T-helper 2 cell treated with Interferon-gamma antibody and Interleukin-4, amounts not matched to agents 100 ng/mL and 5 ng/mL, for 36 hours (primary cell): Measurements from ENCODE around the gene IGFL2. TPM values are rescaled to one million over a fixed set of nuclear protein-coding genes. Genes with fewer than 3 reads are reported as not detected.
"Not testable (repeated sequence)": the region's sequence is repeated elsewhere in the genome, so short reads cannot be mapped to it uniquely, and the experiment has no call there.

Experiments used
- intact Hi-C: fragments of 100-400 bp; cut with micrococcal nuclease; formaldehyde crosslinking; loops from one replicate; pipeline ENCODE4 v1.15.1; 2023
- total RNA-seq: library from RNA; stranded (reverse); gene quantifications from 2 replicates; pipeline ENCODE4 v1.2.3, GENCODE V29; 2022

The IGFL2 gene
- total RNA-seq, 1 donor from 2014 or later = 0.30 TPM

- intact Hi-C loops = loop anchor here (1.0 to 2.0 kb wide), 3 partner anchors 75 to 161 kb away; no protein-coding TSS in a partner anchor
These were observed 42.2 kb downstream of the IGFL2 start for GRCh38 chr19:46189971-46190888.

- intact Hi-C loops = no loop called here
These were observed 43.3 kb downstream of the IGFL2 start for GRCh38 chr19:46191356-46191755.

GRCh38 chr19:46191972-46192371 lies 43.9 kb downstream of the IGFL2 start:
- intact Hi-C loops = no loop called here

GRCh38 chr19:46192626-46192991 lies 44.6 kb downstream of the IGFL2 start:
- intact Hi-C loops = not testable (repeated sequence)

- intact Hi-C loops = no loop called here
These were observed 45.1 kb downstream of the IGFL2 start for GRCh38 chr19:46192992-46193650.

GRCh38 chr19:46193678-46194077 lies 45.6 kb downstream of the IGFL2 start:
- intact Hi-C loops = no loop called here

- intact Hi-C loops = no loop called here
These were observed 47.1 kb downstream of the IGFL2 start for GRCh38 chr19:46195104-46195503.

- intact Hi-C loops = not testable (repeated sequence)
These were observed 47.9 kb downstream of the IGFL2 start for GRCh38 chr19:46195919-46196318.

- intact Hi-C loops = no loop called here
These were observed 48.5 kb downstream of the IGFL2 start for GRCh38 chr19:46196410-46197124.

GRCh38 chr19:46197314-46198070 lies 49.5 kb downstream of the IGFL2 start:
- intact Hi-C loops = no loop called here

- intact Hi-C loops = no loop called here
These were observed 50.7 kb downstream of the IGFL2 start for GRCh38 chr19:46198756-46199155.

GRCh38 chr19:46201454-46202310 lies 53.6 kb downstream of the IGFL2 start:
- intact Hi-C loops = no loop called here

GRCh38 chr19:46202426-46202825 lies 54.4 kb downstream of the IGFL2 start:
- intact Hi-C loops = no loop called here

GRCh38 chr19:46202872-46203860 lies 55.1 kb downstream of the IGFL2 start:
- intact Hi-C loops = no loop called here

- intact Hi-C loops = no loop called here
These were observed 56.0 kb downstream of the IGFL2 start for GRCh38 chr19:46204008-46204407.

- intact Hi-C loops = no loop called here
These were observed 57.3 kb downstream of the IGFL2 start for GRCh38 chr19:46205183-46205984.

- intact Hi-C loops = no loop called here
These were observed 58.1 kb downstream of the IGFL2 start for GRCh38 chr19:46206176-46206575.

- intact Hi-C loops = no loop called here
These were observed 58.6 kb downstream of the IGFL2 start for GRCh38 chr19:46206682-46207081.
